ENCODE measurements around the gene PAWR.

GRCh38 chr12:79629561-79629960 is 61.2 kb downstream of the PAWR start:
- TF ChIP-seq CTCF (conservative IDR thresholded peaks at IDR 0.05): no peak
- TF ChIP-seq EZH2 (IDR thresholded peaks at IDR 0.05; ENCODE audit: low read depth): no peak
